ENCODE data around the gene KLK1.
A peak's percentile ranks its signal among the peaks of the same experiment; 100 is the strongest.
"Not testable (repeated sequence)": the region's sequence is repeated elsewhere in the genome, so short reads cannot be mapped to it uniquely, and the experiment has no call there.

The KLK1 gene

DNA sequence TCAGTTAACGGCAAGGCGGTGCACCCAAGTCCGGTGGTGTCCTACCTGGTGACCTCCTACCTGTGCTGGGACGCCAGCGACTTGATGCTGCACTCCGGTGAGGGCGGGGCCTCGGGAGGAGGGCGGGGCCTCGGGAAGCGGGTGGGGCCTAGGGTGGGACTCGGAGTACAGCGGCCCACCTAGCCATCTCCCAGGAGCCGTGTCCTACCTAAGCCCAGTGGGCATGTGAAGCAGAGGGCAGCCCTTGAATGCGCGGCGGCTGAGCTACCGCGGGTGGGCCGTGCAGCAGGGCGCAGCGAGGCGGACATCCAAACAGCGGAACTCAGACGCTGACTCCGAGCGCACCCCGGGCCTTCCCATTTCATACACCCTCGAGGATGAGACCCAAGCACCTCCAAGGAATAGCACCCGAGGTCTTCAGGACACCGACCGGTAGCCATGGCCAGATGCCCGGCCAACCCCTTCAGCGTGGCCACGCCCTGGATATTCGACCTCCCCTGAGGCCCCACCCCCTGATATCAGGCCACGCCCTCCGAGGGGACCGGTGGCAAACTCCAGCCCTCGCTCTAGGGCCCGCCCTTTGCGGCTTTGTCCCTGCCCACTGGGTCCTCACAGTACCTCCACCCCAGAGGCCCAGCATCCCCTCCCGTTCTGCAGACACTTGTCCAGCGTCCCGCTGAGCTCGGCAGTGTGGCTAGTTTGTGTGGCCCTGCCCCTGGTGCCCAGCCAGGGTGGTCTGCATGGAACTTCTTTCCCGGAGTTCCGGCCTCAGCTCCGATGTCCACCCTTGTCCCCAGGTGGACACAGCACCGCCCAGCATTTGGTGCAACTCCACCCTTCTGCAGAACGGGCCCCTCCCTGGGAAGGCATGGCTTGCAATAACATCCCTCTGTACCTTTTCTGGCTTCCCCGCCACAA, 5.4 kb downstream of the KLK1 start:
- peak; percentile 51 for ATAC-seq (replicated peaks)
- peaks cover 83 to 94% of the 10 kb centered on the region in 2 donors for H3K27me3 Mint-ChIP-seq
- H3K27ac Mint-ChIP-seq = peak overlapping the region in 1 of 2 donors; percentile 56

GRCh38 chr19:50815439-50815838, 8.1 kb downstream of the KLK1 start:
- no peak overlapping the region for H3K4me3 Mint-ChIP-seq
- ATAC-seq (replicated peaks) (no peak), DNase-seq (no peak)
- peaks cover 6 to 15% of the 10 kb centered on the region in 2 donors for H3K4me1 Mint-ChIP-seq (ENCODE audit: low read depth in 2 of 2)
- H3K9me3 Mint-ChIP-seq = no peaks in the 10 kb centered on the region
- peaks cover 4% of the 10 kb centered on the region for H3K36me3 Mint-ChIP-seq (ENCODE audit: insufficient read depth)
- peaks cover 61 to 84% of the 10 kb centered on the region in 2 donors for H3K27me3 Mint-ChIP-seq
- no peak overlapping the region for H3K27ac Mint-ChIP-seq

More for the DNA sequence above, 5.4 kb downstream of the KLK1 start:
- DNase-seq = no peak
- H3K9me3 Mint-ChIP-seq = no peaks in the 10 kb centered on the region
- H3K36me3 Mint-ChIP-seq (ENCODE audit: insufficient read depth) = peaks cover 4% of the 10 kb centered on the region
- H3K4me3 Mint-ChIP-seq = peak overlapping the region; percentile 20 to 65
- H3K4me1 Mint-ChIP-seq (ENCODE audit: low read depth in 2 of 2) = peaks cover 8 to 17% of the 10 kb centered on the region in 2 donors

DNA sequence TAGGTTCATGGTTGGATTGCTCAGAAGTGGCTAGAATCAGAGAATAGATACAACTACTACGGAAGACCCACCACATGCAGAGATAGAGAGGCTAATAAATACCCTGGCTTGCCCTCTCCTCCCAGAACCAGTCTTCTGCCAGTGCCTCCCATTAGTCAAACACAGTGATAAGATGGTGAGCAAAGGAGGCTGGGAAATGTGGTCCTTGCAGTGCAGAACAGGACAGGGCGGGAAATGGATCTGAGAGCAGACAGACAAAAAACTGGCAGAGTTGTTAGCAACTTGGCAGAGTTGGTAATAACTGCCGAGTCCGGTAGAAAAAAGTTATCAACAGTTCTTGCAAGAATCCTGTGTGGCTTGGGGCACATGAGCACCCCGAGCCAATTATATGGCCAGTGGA, 8.7 kb downstream of the KLK1 start:
- no peak overlapping the region for H3K4me3 Mint-ChIP-seq

DNA sequence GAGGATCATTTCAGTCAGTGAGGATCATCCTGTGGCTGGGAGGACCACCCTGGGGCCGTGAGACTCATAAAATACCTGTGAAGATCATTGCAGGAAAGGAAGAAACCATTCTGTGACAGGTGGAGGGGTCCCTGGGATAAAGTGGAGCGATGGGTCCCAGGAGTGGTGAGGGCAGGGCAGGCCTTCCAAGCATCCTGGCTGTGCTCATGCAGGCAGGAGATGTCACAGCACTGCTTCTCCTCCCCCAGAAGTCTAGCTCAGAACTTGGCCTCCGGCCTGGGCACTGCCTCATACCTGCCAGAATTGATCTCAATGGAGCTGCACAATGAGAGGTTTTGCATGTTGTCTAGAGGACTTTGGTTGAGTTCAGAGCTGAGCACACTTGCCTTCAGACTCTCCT, 11.1 kb downstream of the KLK1 start:
- Mint-ChIP-seq H3K9me3 (no peaks in the 10 kb centered on the region), H3K4me1 (ENCODE audit: low read depth in 2 of 2) (peaks cover 0 to 2% of the 10 kb centered on the region in 2 donors), H3K27me3 (peaks cover 38 to 60% of the 10 kb centered on the region in 2 donors), H3K36me3 (ENCODE audit: insufficient read depth) (no peaks in the 10 kb centered on the region), H3K4me3 (no peak overlapping the region), H3K27ac (no peak overlapping the region)
- ATAC-seq (replicated peaks) = no peak
- DNase-seq = no peak

More for the DNA sequence above, 8.7 kb downstream of the KLK1 start:
- Mint-ChIP-seq H3K4me1 (ENCODE audit: low read depth in 2 of 2) (peaks cover under 1 to 14% of the 10 kb centered on the region in 2 donors), H3K9me3 (no peaks in the 10 kb centered on the region), H3K27me3 (peaks cover 56 to 84% of the 10 kb centered on the region in 2 donors), H3K36me3 (ENCODE audit: insufficient read depth) (peaks cover 4% of the 10 kb centered on the region), H3K27ac (no peak overlapping the region)
- ATAC-seq (replicated peaks) (no peak), DNase-seq (no peak)

DNA sequence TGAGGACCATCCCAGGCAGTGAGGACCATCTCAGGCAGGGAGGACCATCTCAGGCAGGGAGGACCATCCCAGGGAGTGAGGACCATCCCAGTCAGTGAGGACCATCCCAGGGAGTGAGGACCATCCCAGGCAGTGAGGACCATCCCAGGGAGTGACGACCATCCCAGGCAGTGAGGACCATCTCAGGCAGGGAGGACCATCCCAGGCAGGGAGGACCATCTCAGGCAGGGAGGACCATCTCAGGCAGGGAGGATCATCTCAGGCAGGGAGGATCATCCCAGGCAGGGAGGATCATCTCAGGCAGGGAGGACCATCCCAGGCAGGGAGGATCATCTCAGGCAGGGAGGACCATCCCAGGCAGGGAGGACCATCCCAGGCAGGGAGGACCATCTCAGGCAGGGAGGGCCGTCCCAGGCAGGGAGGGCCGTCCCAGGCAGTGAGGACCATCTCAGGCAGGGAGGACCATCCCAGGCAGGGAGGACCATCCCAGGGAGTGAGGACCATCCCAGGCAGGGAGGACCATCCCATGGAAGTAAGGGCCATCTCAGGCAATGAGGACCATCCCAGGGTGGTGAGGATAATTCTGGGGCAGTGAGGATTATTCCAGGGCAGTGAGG, 11.9 kb downstream of the KLK1 start:
- H3K27me3 Mint-ChIP-seq = peaks cover 30 to 52% of the 10 kb centered on the region in 2 donors

DNA sequence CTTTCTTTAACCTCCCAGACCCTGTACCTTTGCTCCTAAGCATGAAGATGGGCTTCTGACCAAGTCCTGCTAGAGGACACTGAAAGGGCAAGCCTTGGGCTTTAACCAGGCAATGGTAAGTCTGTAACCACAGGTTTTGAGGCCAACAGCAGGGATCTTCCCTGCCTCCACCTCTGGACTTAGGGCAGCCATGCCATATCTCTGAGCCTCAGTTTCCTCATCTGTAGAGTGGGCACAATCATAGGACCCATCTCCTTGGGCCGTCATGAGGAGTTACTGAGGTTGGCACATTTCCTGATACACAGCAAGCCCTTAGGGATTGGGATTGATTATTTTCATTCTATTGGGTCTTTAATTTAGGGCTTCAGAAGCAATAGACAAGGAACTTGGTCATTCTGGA, 14.7 kb downstream of the KLK1 start:
- H3K27ac Mint-ChIP-seq = no peak overlapping the region
- peaks cover 6 to 25% of the 10 kb centered on the region in 2 donors for H3K27me3 Mint-ChIP-seq
- no peak overlapping the region for H3K4me3 Mint-ChIP-seq
- H3K9me3 Mint-ChIP-seq = no peaks in the 10 kb centered on the region
- H3K4me1 Mint-ChIP-seq (ENCODE audit: low read depth in 2 of 2) = peaks cover 11 to 19% of the 10 kb centered on the region in 2 donors
- no peak for ATAC-seq (replicated peaks)
- H3K36me3 Mint-ChIP-seq (ENCODE audit: insufficient read depth) = peaks cover 9% of the 10 kb centered on the region
- no peak for DNase-seq

More for the DNA sequence above, 11.9 kb downstream of the KLK1 start:
- not testable (repeated sequence) for H3K4me1 Mint-ChIP-seq (ENCODE audit: low read depth in 2 of 2); H3K4me3 Mint-ChIP-seq; DNase-seq; H3K36me3 Mint-ChIP-seq (ENCODE audit: insufficient read depth); H3K9me3 Mint-ChIP-seq; ATAC-seq (replicated peaks); H3K27ac Mint-ChIP-seq

DNA sequence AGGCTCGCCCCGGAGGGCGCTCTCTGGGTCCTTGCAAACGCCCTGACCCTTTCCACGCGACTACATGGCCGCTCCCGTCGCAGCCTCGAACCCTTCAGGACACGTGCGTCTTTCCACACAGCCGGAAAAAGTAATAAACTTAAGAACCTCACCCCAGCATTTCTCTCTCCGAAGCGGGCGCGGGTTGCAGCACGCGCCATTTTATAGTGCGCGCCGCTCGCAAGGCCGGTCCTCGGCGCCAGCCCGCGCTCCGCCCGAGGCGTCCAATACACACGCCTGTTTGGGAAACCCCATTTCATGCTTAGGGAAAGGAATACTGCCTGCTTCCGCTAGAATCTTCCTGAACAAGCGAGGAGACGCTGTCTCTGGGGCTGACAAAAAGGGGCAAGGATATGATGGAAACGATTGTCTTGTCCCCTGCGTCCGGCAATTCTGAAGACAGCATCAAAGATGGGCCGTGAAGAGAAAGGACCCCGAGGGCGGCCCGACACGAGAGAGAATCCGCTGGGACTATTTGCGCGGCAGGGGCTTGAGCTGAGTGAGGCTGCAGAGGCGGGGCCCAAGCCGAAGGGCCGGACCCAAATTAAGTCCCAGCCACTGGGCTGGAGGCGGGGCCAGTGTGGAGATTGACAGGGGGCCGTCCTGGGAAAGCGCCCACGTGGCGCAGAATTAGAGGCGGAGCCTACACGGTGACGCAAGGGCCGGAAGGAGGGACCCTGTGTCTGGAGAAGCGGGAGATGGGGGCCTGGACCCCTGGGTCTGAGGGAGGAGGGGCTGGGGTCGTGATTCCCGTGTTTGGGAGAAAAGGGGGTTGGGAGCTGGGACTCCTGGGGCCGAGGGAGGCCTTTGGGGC, 18.9 kb downstream of the KLK1 start:
- H3K4me3 Mint-ChIP-seq = peak overlapping the region; percentile 96 to 98
- peak; percentile 95 for ATAC-seq (replicated peaks)
- H3K4me1 Mint-ChIP-seq (ENCODE audit: low read depth in 2 of 2) = peaks cover 28 to 35% of the 10 kb centered on the region in 2 donors
- peak overlapping the region; percentile 99 to 100 for H3K27ac Mint-ChIP-seq
- no peaks in the 10 kb centered on the region for H3K27me3 Mint-ChIP-seq
- peaks cover 27% of the 10 kb centered on the region for H3K36me3 Mint-ChIP-seq (ENCODE audit: insufficient read depth)
- DNase-seq = peak; percentile 95 to 98 (median 96)
- no peaks in the 10 kb centered on the region for H3K9me3 Mint-ChIP-seq

DNA sequence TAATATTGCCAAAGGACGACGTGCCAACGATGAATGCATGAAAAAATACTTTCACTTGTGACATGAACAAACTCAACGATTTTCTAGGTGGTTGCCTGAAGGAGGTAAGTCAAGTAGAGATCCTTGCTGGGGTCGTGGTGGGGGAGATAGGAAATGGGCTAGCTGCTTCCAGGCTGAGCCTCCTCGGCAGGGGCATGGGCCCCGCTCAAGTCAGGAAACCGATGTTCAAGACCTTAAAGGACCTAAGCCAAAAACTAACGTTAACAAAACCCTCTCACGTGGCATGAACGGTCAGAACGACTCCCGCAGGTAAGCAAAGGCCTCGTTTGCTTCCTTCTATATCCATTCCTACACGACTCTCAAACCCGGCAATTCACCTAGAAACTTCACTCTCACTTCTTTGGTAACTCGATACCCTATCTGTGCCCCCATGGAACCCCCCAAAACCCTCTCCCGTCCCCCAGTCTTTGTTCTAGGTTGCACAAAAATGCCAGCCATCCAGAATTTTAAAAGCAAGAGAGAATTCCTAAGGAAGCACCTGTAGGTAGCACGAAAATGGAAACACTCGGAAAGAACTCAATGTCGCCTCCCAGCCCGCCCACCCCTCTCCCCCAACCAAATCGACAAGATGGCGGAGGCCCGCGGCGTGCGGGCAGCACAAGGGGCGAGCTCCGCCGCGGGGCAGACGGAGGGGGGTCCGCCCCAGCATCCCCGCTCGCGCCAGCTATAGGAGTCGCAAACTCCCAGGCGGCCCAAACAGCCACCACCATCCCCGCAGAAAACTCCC, 19.8 kb downstream of the KLK1 start:
- DNase-seq (peak in 2 of 3 experiments; percentile 14 to 18), ATAC-seq (replicated peaks) (peak; percentile 3)
- peak overlapping the region; percentile 99 to 100 for H3K27ac Mint-ChIP-seq
- peaks cover 28 to 35% of the 10 kb centered on the region in 2 donors for H3K4me1 Mint-ChIP-seq (ENCODE audit: low read depth in 2 of 2)
- H3K27me3 Mint-ChIP-seq = no peaks in the 10 kb centered on the region
- H3K9me3 Mint-ChIP-seq = no peaks in the 10 kb centered on the region
- peak overlapping the region; percentile 96 to 98 for H3K4me3 Mint-ChIP-seq
- peaks cover 33% of the 10 kb centered on the region for H3K36me3 Mint-ChIP-seq (ENCODE audit: insufficient read depth)

GRCh38 chr19:50801107-50801506, 22.5 kb downstream of the KLK1 start:
- Mint-ChIP-seq H3K36me3 (ENCODE audit: insufficient read depth) (peaks cover 49% of the 10 kb centered on the region), H3K27me3 (no peaks in the 10 kb centered on the region), H3K4me3 (no peak overlapping the region), H3K4me1 (ENCODE audit: low read depth in 2 of 2) (peaks cover 27 to 31% of the 10 kb centered on the region in 2 donors), H3K9me3 (no peaks in the 10 kb centered on the region), H3K27ac (peak overlapping the region in 1 of 2 donors; percentile 51)
- ATAC-seq (replicated peaks) (no peak), DNase-seq (no peak)

DNA sequence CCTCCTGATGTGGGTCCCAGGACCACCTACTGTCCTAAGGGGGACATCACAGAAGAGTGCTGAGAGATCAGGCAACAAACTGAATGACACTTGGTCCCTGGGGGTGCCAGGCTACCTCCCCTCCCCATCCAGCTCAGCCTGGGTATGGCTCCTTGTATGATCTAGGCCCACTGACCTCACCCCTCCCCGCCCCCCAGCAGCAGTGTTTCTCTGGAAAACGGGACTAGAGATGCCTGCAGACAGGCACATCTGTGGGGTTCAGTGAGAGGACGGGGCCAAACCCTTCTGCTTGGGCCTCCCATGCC, 24.1 kb downstream of the KLK1 start:
- H3K36me3 Mint-ChIP-seq (ENCODE audit: insufficient read depth) = peaks cover 46% of the 10 kb centered on the region
- H3K4me3 Mint-ChIP-seq = no peak overlapping the region
- no peak overlapping the region for H3K27ac Mint-ChIP-seq
- no peak for ATAC-seq (replicated peaks)
- DNase-seq = no peak
- H3K9me3 Mint-ChIP-seq = no peaks in the 10 kb centered on the region
- H3K27me3 Mint-ChIP-seq = no peaks in the 10 kb centered on the region
- H3K4me1 Mint-ChIP-seq (ENCODE audit: low read depth in 2 of 2) = peaks cover 21% of the 10 kb centered on the region in 2 donors

- no peaks in the 10 kb centered on the region for H3K9me3 Mint-ChIP-seq
- DNase-seq (no peak), ATAC-seq (replicated peaks) (no peak)
- H3K4me1 Mint-ChIP-seq (ENCODE audit: low read depth in 2 of 2) = peaks cover 20 to 21% of the 10 kb centered on the region in 2 donors
- no peak overlapping the region for H3K27ac Mint-ChIP-seq
- H3K36me3 Mint-ChIP-seq (ENCODE audit: insufficient read depth) = peaks cover 47% of the 10 kb centered on the region
- no peak overlapping the region for H3K4me3 Mint-ChIP-seq
- no peaks in the 10 kb centered on the region for H3K27me3 Mint-ChIP-seq
Measured at GRCh38 chr19:50798659-50799546, 24.7 kb downstream of the KLK1 start.
